B cell (primary cell): ENCODE results near the gene COL17A1. TPM values are rescaled to one million over a fixed set of nuclear protein-coding genes. Genes with fewer than 3 reads are reported as not detected.

ENCODE experiments used
- ATAC-seq: fragments of 200-7000 bp; cut with Tn5 transposase; one replicate; pipeline ENCODE4 v1.10.0; 2021; ENCODE audit warnings: low read depth, mild to moderate bottlenecking, moderate number of reproducible peaks, moderate library complexity
- CTCF ChIA-PET: fragments of 350-600 bp; sonication (Branson Sonifier 250); formaldehyde crosslinking; loops from one replicate; lab custom pipeline; 2021; ENCODE audit warnings: antibody characterized with exemption, inconsistent platforms; lab: Charles Lee
- POLR2A ChIA-PET: fragments of 350-600 bp; sonication (Branson Sonifier 250); formaldehyde crosslinking; loops from one replicate; lab custom pipeline; 2021; ENCODE audit warnings: antibody characterized with exemption; lab: Charles Lee
- DNase-seq: peaks from one replicate; pipeline ENCODE4 v3.0.0; 2013
- H2AFZ ChIP-seq: 2 replicates; pipeline ENCODE4 v1.6.1; 2012; ENCODE audit warnings: mild to moderate bottlenecking, low read depth, low read length; ENCODE audit not compliant: insufficient read depth, poor library complexity, severe bottlenecking
- H3K27ac ChIP-seq, 2 donors: 1 replicate in 1 of 2; 2 replicates in 1 of 2; pipeline ENCODE4 v1.5.1; 2012 to 2013; ENCODE audit warnings: low read length in 2 of 2, mild to moderate bottlenecking in 2 of 2, moderate library complexity in 1 of 2
- H3K27me3 ChIP-seq, 4 experiments: fragments of 200-600 bp in 1 of 4; sonication (generic) in 1 of 4; replicated peaks in 1 of 4; 1 replicate in 2 of 4; 2 replicates in 2 of 4; pipeline versions ENCODE4 v1.6.1 to v1.7.0; 2013 to 2016; ENCODE audit warnings: low read length in 3 of 4, mild to moderate bottlenecking in 2 of 4, mixed read lengths in 1 of 4, moderate library complexity in 1 of 4; ENCODE audit not compliant: insufficient read depth in 4 of 4, control insufficient read depth in 3 of 4; ENCODE audit errors: control extremely low read depth in 1 of 4
- H3K36me3 ChIP-seq, 2 experiments: replicated peaks in 1 of 2; 1 replicate in 1 of 2; 2 replicates in 1 of 2; pipeline versions ENCODE4 v1.6.1 to v1.7.1; 2013; ENCODE audit warnings: low read length in 1 of 2; ENCODE audit not compliant: insufficient read depth in 2 of 2, control insufficient read depth in 1 of 2; ENCODE audit errors: control extremely low read depth in 1 of 2, extremely low read depth in 1 of 2
- H3K4me1 ChIP-seq, 2 donors: fragments of 200-600 bp in 1 of 2; sonication (generic) in 1 of 2; 1 replicate in 1 of 2; 2 replicates in 1 of 2; pipeline versions ENCODE4 v1.5.1 to v1.6.1; 2013 to 2017; ENCODE audit warnings: low read length in 2 of 2; ENCODE audit not compliant: control insufficient read depth in 2 of 2, insufficient read depth in 2 of 2
- H3K4me2 ChIP-seq: replicated peaks from 2 replicates; pipeline ENCODE3; 2012; ENCODE audit warnings: mild to moderate bottlenecking, low read depth, low read length; ENCODE audit not compliant: poor library complexity, severe bottlenecking
- H3K4me3 ChIP-seq, 5 experiments: fragments of 200-600 bp in 1 of 5; sonication (generic) in 1 of 5; 1 replicate in 3 of 5; 2 replicates in 2 of 5; pipeline versions ENCODE4 v1.5.1 to v1.7.0; 2011 to 2016; ENCODE audit warnings: low read length in 4 of 5, mild to moderate bottlenecking in 4 of 5, low read depth in 2 of 5, control low read depth in 1 of 5, moderate library complexity in 1 of 5; ENCODE audit not compliant: insufficient read depth in 1 of 5; ENCODE audit errors: control extremely low read depth in 1 of 5, extremely low read depth in 1 of 5
- H3K79me2 ChIP-seq: fragments of 200-600 bp; sonication (generic); one replicate; pipeline ENCODE4 v1.6.0; 2016; ENCODE audit warnings: low read length; ENCODE audit not compliant: control insufficient read depth, insufficient read depth
- H3K9ac ChIP-seq: fragments of 200-600 bp; sonication (generic); 2 replicates; pipeline ENCODE4 v1.6.1; 2017; ENCODE audit warnings: mild to moderate bottlenecking, low read length, moderate library complexity
- H3K9me3 ChIP-seq, 3 donors: one replicate each; pipeline versions ENCODE4 v1.6.1 to v1.7.1; 2013; ENCODE audit warnings: low read length in 2 of 3; ENCODE audit not compliant: control insufficient read depth in 2 of 3, insufficient read depth in 1 of 3; ENCODE audit errors: control extremely low read depth in 1 of 3
- H4K20me1 ChIP-seq: 2 replicates; pipeline ENCODE4 v1.6.0; 2012; ENCODE audit warnings: mild to moderate bottlenecking, low read length; ENCODE audit not compliant: insufficient read depth, control insufficient read depth, poor library complexity, severe bottlenecking
- H3K27ac Mint-ChIP-seq: one replicate; pipeline ENCODE4 v1.8.0; 2021; ENCODE audit warnings: mixed read lengths
- H3K27me3 Mint-ChIP-seq: one replicate; pipeline ENCODE4 v1.8.0; 2021; ENCODE audit warnings: mixed read lengths
- H3K4me1 Mint-ChIP-seq: one replicate; pipeline ENCODE4 v1.8.0; 2021; ENCODE audit warnings: mixed read lengths
- H3K4me3 Mint-ChIP-seq: one replicate; pipeline ENCODE4 v1.8.0; 2021; ENCODE audit warnings: mixed read lengths
- H3K9me3 Mint-ChIP-seq: one replicate; pipeline ENCODE4 v1.8.0; 2022; ENCODE audit warnings: mixed read lengths; ENCODE audit not compliant: insufficient read depth
- EZH2 ChIP-seq: IDR thresholded peaks from 2 replicates; pipeline ENCODE4 v1.6.1; 2012; ENCODE audit warnings: borderline replicate concordance, low read depth, mild to moderate bottlenecking, moderate library complexity, low read length; ENCODE audit not compliant: insufficient read depth, poor library complexity, severe bottlenecking
- WGBS: methylation state at CpG from one replicate; pipeline ENCODE4 v1.1.5; 2013; ENCODE audit warnings: missing lambda C conversion rate; ENCODE audit not compliant: insufficient coverage; 5-methylcytosine and 5-hydroxymethylcytosine counted together
- intact Hi-C: fragments of 100-400 bp; cut with micrococcal nuclease; formaldehyde crosslinking; loops from one replicate; pipeline ENCODE4 v1.10.0; 2022
- polyA plus RNA-seq: library from polyadenylated mRNA; depleted of rRNA; stranded (reverse); fragments of >200 nt; gene quantifications from 2 replicates; pipeline ENCODE4 v1.2.3, GENCODE V29; 2012
- total RNA-seq, 2 donors: library from RNA; stranded (reverse); fragments of 120-200 nt in 1 of 2; gene quantifications; 1 replicate in 1 of 2; 2 replicates in 1 of 2; pipeline versions ENCODE4 v1.2.3 to v1.2.4, GENCODE V29; 2013 to 2022
- TF ChIP-seq, protein P1 (sequence below): fragments of 200-600 bp; IDR thresholded peaks from one replicate; pipeline ENCODE4 v1.8.0; 2022; ENCODE audit warnings: antibody characterized with exemption, mild to moderate bottlenecking

COL17A1 gene
- total and polyA plus RNA-seq, 2 donors (not counting 1 experiment from before 2014, with no cell fraction given) = not detected

DNA sequence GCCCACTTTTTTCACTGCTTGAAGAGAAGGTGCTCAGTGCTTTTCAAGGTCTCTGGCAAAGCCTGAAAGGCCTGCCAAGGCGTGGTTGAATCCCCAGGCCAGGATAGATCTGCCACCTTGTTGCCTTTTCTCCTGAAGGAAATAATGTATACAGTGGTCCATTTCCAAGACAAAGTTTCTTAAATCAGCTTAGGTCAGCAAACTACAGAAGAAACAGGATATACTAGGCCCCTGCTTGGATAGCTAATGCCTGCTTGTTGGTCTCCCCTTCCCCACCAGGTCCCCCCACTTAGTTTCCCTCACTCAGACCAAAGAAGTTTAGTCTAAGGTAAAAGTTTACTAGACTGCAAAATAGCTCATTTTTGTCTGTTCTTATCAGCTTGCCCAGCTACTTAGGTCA, 19.9 kb downstream of the COL17A1 start:
- CTCF ChIA-PET = interaction anchor here (1.5 kb wide), 1 partner anchor 178 kb away, joined by 3 read pairs; no protein-coding TSS in a partner anchor

DNA sequence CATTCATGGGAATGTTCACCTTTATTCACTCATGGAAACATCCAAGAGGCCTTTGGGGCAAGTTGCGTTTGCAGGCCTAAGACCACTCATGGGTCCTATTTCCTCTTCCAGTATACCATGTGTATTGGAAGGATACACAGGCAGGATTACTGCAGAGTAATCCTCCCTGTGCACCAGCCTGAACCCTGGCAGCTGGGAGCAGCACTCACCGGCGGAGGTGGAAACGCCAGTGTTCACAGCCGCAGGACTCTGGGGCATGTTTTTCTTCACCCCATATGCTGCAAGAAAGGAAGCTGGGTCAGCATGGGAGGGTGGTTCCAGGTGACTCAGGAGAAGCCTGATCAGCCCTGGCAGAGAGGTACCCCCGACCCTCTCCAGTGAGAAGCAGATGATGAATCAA, 24.5 kb downstream of the COL17A1 start:
- peaks cover 0 to under 1% (median 0%) of the 10 kb centered on the region in 4 experiments for H3K27me3 ChIP-seq
- H2AFZ ChIP-seq = no peak overlapping the region
- ATAC-seq (no peak), DNase-seq (no peak)
- H4K20me1 ChIP-seq = no peaks in the 10 kb centered on the region
- Mint-ChIP-seq H3K9me3 (no peaks in the 10 kb centered on the region), H3K4me3 (no peak overlapping the region), H3K27me3 (peaks cover 21% of the 10 kb centered on the region), H3K4me1 (no peaks in the 10 kb centered on the region), H3K27ac (no peak overlapping the region)
- no peak overlapping the region for H3K9ac ChIP-seq
- H3K9me3 ChIP-seq = no peaks in the 10 kb centered on the region
- TF ChIP-seq, protein P1, sequence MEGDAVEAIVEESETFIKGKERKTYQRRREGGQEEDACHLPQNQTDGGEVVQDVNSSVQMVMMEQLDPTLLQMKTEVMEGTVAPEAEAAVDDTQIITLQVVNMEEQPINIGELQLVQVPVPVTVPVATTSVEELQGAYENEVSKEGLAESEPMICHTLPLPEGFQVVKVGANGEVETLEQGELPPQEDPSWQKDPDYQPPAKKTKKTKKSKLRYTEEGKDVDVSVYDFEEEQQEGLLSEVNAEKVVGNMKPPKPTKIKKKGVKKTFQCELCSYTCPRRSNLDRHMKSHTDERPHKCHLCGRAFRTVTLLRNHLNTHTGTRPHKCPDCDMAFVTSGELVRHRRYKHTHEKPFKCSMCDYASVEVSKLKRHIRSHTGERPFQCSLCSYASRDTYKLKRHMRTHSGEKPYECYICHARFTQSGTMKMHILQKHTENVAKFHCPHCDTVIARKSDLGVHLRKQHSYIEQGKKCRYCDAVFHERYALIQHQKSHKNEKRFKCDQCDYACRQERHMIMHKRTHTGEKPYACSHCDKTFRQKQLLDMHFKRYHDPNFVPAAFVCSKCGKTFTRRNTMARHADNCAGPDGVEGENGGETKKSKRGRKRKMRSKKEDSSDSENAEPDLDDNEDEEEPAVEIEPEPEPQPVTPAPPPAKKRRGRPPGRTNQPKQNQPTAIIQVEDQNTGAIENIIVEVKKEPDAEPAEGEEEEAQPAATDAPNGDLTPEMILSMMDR = no peak
- TF ChIP-seq EZH2 = no peak
- H3K36me3 ChIP-seq = no peaks in the 10 kb centered on the region
- ChIA-PET POLR2A (no interaction called here), CTCF (interaction anchor here (1.1 kb wide), 1 partner anchor 30 kb away, joined by 3 read pairs; no protein-coding TSS in a partner anchor)
- no peak overlapping the region for H3K4me2 ChIP-seq
- H3K4me1 ChIP-seq = no peaks in the 10 kb centered on the region
- no peak overlapping the region for H3K4me3 ChIP-seq
- no peaks in the 10 kb centered on the region for H3K79me2 ChIP-seq
- intact Hi-C loops = no loop called here
- 97% methylated on average over 3 of the region's 6 CpGs for WGBS
- no peak overlapping the region for H3K27ac ChIP-seq

More for the DNA sequence above, 19.9 kb downstream of the COL17A1 start:
- Histone ChIP-seq H3K4me2 (no peak overlapping the region), H3K4me3 (no peak overlapping the region), H3K36me3 (no peaks in the 10 kb centered on the region), H3K4me1 (no peaks in the 10 kb centered on the region), H4K20me1 (no peaks in the 10 kb centered on the region), H3K27ac (no peak overlapping the region), H3K9me3 (no peaks in the 10 kb centered on the region), H3K79me2 (no peaks in the 10 kb centered on the region), H3K27me3 (peaks cover 0 to 4% (median 0%) of the 10 kb centered on the region in 4 experiments), H3K9ac (no peak overlapping the region), H2AFZ (no peak overlapping the region)
- POLR2A ChIA-PET = no interaction called here
- ATAC-seq = no peak
- no peaks in the 10 kb centered on the region for H3K4me1 Mint-ChIP-seq
- intact Hi-C loops = no loop called here
- WGBS = 78% methylated on average over 1 of the region's 1 CpG
- no peak overlapping the region for H3K4me3 Mint-ChIP-seq
- TF ChIP-seq EZH2 = no peak
- TF ChIP-seq, protein P1 = no peak
- H3K9me3 Mint-ChIP-seq = no peaks in the 10 kb centered on the region
- no peak for DNase-seq
- H3K27me3 Mint-ChIP-seq = peaks cover 21% of the 10 kb centered on the region
- H3K27ac Mint-ChIP-seq = no peak overlapping the region
